Activated CD8-positive, alpha-beta T cell treated with anti-CD3 and anti-CD28 coated beads, Interleukin-2, amount 10 ng/mL, durations not matched to agents 7 days and 5 days (primary cell): ENCODE results near the gene ELK4. TPM values are rescaled to one million over a fixed set of nuclear protein-coding genes. Genes with fewer than 3 reads are reported as not detected.

Source experiments
- ATAC-seq: fragments of 150-1000 bp; cut with Tn5 transposase; one replicate; pipeline ENCODE4 v1.10.0; 2021; ENCODE audit warnings: moderate library complexity
- CTCF ChIA-PET: fragments of 350-600 bp; sonication (Branson Sonifier 250); formaldehyde crosslinking; loops from one replicate; lab custom pipeline; 2021; ENCODE audit warnings: antibody characterized with exemption; lab: Charles Lee
- POLR2A ChIA-PET: fragments of 350-600 bp; sonication (Branson Sonifier 250); formaldehyde crosslinking; loops from one replicate; lab custom pipeline; 2021; ENCODE audit warnings: antibody characterized with exemption; lab: Charles Lee
- DNase-seq: peaks from one replicate; pipeline ENCODE4 v3.0.0-alpha.2; 2020
- H3K27ac Mint-ChIP-seq: one replicate; pipeline ENCODE4 v1.8.0; 2021; ENCODE audit warnings: mild to moderate bottlenecking, mixed read lengths
- H3K27me3 Mint-ChIP-seq: one replicate; pipeline ENCODE4 v1.8.0; 2021; ENCODE audit warnings: low read depth, mixed read lengths
- H3K36me3 Mint-ChIP-seq: one replicate; pipeline ENCODE4 v1.8.0; 2021; ENCODE audit warnings: low read depth, mixed read lengths
- H3K4me1 Mint-ChIP-seq: one replicate; pipeline ENCODE4 v1.8.0; 2021; ENCODE audit warnings: low read depth, mixed read lengths
- H3K4me3 Mint-ChIP-seq: one replicate; pipeline ENCODE4 v1.8.0; 2021; ENCODE audit warnings: mild to moderate bottlenecking, mixed read lengths
- H3K9me3 Mint-ChIP-seq: one replicate; pipeline ENCODE4 v1.8.0; 2022; ENCODE audit warnings: mixed read lengths; ENCODE audit not compliant: insufficient read depth
- total RNA-seq, 2 experiments: library from RNA; stranded (reverse); gene quantifications; one replicate each; pipeline ENCODE4 v1.2.3, GENCODE V29; 2021

Gene ELK4
- total RNA-seq, 2 experiments from 2014 or later: 95.2 to 97.5 TPM

DNA sequence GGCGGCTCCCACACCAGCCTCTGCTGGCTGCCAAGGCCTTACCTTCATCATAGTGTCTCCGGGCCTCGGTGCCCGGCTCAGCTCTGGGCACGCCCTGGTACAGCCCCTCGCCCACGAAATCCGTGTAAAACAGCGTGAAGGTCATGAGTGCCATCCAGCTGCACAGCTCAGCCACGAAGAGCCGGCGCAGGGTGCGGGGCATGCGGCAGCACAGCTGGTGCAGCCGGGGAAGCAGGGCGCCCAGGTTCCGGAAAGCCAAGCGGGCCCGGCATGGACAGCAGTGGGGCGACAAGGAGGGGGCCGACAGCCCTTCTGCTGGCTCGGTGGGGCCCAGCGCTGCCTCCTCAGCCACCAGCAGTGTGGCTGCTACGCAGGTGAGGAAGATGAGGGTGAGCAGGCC, 31.0 kb upstream of the ELK4 start:
- H3K4me1 Mint-ChIP-seq: peaks cover 8% of the 10 kb centered on the region
- H3K36me3 Mint-ChIP-seq: no peaks in the 10 kb centered on the region
- no peaks in the 10 kb centered on the region for H3K9me3 Mint-ChIP-seq
- ChIA-PET POLR2A (no interaction called here), CTCF (interaction anchor here (7.7 to 10.5 kb wide), 3 partner anchors 49 to 315 kb away, joined by 115 to 444 read pairs (median 231); no protein-coding TSS in a partner anchor)
- no peak overlapping the region for H3K27ac Mint-ChIP-seq
- no peak overlapping the region for H3K4me3 Mint-ChIP-seq
- no peaks in the 10 kb centered on the region for H3K27me3 Mint-ChIP-seq
- no peak for ATAC-seq
- DNase-seq: no peak

DNA sequence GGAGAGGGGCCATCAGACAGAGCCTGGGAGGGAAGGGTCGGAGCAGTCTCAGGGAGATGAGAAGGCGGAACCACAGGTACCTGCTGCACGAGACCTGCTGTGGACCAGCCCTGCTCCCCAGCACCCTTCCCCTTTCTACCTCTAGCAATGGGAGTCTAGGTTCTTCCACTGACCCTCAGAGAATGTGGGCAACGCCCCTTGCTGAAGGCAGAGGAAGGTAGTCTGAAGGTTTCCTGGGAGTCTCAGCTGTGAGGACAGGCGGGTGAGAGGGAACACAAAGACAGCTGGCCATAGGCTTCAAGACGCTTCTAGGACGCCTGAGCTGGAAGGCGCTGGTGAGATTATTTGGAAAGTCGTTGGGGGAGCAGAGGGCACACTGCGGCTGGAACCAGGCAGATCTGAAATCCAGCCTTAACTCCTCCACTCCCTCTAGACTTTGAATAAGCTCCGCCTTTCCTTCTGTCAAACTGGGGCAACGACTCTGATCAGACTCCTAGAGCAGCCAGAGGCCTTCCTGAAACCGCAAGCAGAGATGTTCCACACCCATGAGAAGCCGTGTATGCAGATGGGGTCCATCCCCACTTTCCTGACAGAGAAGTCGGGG, 30.4 kb upstream of the ELK4 start:
- Mint-ChIP-seq H3K4me3 (no peak overlapping the region), H3K27me3 (peaks cover 3% of the 10 kb centered on the region), H3K9me3 (no peaks in the 10 kb centered on the region), H3K4me1 (peaks cover 8% of the 10 kb centered on the region), H3K36me3 (no peaks in the 10 kb centered on the region), H3K27ac (no peak overlapping the region)
- ATAC-seq: no peak
- CTCF ChIA-PET: interaction anchor here (1.0 to 10.5 kb wide), 5 partner anchors 49 to 315 kb away, joined by 3 to 444 read pairs (median 115); no protein-coding TSS in a partner anchor
- no peak for DNase-seq
- POLR2A ChIA-PET: no interaction called here

DNA sequence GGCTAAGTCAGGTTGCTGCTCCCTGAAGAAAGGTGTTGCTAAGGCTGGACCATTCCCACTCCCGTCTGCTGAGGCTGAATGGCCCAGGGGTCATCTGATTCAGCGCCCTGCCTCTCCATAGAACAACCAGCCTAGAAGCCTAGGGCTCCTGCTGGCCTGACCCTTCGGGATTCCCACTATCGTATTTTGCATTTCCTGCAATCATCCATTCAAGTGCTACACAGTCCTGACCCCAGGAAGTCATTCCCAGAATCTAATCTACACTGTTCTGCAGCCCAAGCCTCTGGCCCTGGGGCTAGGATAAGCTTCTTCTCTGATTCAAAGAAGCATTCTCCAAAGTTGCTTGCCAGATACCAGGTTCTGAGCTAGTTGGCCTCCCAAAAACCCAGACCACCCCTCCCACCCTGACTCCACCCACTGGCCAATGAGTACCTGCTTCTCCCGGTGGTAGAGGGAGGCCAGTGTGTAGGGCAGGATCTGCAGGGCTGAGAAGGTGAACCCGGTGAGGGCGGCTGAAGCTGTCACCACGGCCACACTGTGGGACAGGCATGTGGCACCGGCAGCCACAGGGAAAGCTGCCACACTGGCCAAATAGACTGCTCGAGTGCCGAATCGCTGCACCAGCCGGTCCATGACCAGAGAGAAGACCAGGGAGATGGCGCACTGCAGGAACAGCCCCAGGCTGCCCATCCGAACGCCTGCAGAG, 29.8 kb upstream of the ELK4 start:
- Mint-ChIP-seq H3K27me3 (peaks cover 3% of the 10 kb centered on the region), H3K4me3 (no peak overlapping the region), H3K9me3 (no peaks in the 10 kb centered on the region), H3K36me3 (no peaks in the 10 kb centered on the region), H3K27ac (no peak overlapping the region), H3K4me1 (peaks cover 8% of the 10 kb centered on the region)
- ATAC-seq (no peak), DNase-seq (no peak)
- ChIA-PET POLR2A (no interaction called here), CTCF (interaction anchor here (1.0 to 10.5 kb wide), 8 partner anchors 8 to 316 kb away, joined by 3 to 444 read pairs (median 86); no protein-coding TSS in a partner anchor)

DNA sequence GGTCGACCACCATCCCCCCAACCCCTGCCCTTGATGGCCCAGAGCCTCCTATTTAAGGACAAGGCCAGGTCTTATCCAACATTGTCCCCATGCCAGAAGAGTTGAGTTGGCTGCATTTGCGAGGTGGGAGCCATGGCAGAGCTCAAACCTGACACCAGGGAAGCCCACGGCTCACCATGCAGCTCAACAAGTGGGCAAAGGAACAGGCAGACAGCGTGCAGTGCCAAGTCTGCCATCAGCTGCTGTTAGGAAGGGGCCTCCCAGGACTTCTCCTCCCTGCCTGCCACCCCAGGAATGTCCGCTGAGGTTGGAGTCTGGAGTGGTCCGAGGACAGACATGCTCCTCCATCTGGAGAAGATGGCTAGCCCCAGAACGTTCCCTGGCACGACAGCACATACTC, 28.6 kb upstream of the ELK4 start:
- ATAC-seq (no peak), DNase-seq (no peak)
- no peaks in the 10 kb centered on the region for H3K9me3 Mint-ChIP-seq
- H3K4me1 Mint-ChIP-seq: peaks cover 8% of the 10 kb centered on the region
- H3K27ac Mint-ChIP-seq: no peak overlapping the region
- H3K27me3 Mint-ChIP-seq: peaks cover 5% of the 10 kb centered on the region
- H3K4me3 Mint-ChIP-seq: no peak overlapping the region
- ChIA-PET CTCF (interaction anchor here (0.7 to 10.5 kb wide), 18 partner anchors 9 to 894 kb away, joined by 3 to 444 read pairs (median 40); partner anchors contain the start of genes ELK4 and RAB29), POLR2A (interaction anchor here (0.6 to 5.8 kb wide), 3 partner anchors 68 to 649 kb away, joined by 3 to 33 read pairs (median 4); no protein-coding TSS in a partner anchor)
- H3K36me3 Mint-ChIP-seq: no peaks in the 10 kb centered on the region

DNA sequence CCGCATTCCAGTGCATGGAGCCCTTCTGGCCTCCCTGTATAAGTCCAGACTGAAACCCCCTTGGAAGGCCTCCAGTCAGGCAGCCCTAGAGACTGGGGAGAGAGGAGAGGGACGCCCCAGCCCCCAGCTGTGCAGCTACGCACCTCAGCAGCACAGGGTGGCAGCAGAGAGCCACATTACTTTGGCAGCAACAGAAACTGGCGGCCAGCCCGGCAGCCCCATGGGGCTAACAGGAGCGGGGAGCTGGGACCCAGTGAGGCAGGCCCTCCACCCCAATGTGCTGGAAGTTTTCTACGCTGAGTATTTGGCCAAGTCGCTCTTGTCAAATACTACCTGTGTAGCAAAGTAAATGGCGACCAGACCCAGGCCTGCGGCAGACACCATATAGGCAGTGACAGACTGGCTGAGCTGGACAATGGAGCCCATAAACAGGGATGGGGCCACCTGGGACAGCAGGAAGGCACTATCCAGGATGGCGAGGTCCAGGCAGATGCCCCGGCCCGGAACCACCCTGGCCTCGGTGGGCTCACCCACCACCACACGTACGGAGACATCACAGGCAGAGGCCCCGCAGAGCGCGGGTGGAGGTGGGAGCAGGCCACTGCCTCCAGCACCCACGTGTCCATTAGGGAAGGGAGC, 27.3 kb upstream of the ELK4 start:
- peak; percentile 93 for ATAC-seq
- POLR2A ChIA-PET: interaction anchor here (0.6 to 5.8 kb wide), 6 partner anchors 13 to 1171 kb away, joined by 3 to 33 read pairs (median 3); partner anchors contain the start of gene ELK4
- H3K36me3 Mint-ChIP-seq: no peaks in the 10 kb centered on the region
- peaks cover 5% of the 10 kb centered on the region for H3K27me3 Mint-ChIP-seq
- H3K4me3 Mint-ChIP-seq: no peak overlapping the region
- no peaks in the 10 kb centered on the region for H3K4me1 Mint-ChIP-seq
- no peak overlapping the region for H3K27ac Mint-ChIP-seq
- no peaks in the 10 kb centered on the region for H3K9me3 Mint-ChIP-seq
- CTCF ChIA-PET: interaction anchor here (0.7 to 10.5 kb wide), 65 partner anchors 10 to 447 kb away, joined by 3 to 444 read pairs (median 7); partner anchors contain the start of genes ELK4, RAB29 and SLC45A3
- peak; percentile 82 for DNase-seq

DNA sequence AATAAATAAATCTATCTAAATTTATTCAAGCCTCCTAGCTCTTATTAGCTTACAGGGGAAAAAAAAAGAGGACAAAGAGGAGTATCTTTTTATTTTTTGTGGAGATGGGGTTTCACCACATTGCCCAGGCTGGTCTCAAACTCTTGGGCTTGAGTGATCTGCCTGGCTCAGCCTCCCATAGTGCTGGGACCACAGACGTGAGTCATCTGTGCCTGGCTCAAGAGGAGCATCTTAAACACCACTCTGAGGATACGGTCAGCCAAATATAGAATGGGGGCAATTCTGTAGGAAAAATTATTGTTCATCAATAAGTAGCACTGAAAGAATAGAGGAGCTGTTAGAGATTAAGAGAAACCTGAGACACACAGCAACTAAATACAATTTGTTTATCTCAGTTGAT, 24.4 kb upstream of the ELK4 start:
- no peak for ATAC-seq
- Mint-ChIP-seq H3K4me1 (no peaks in the 10 kb centered on the region), H3K27me3 (peaks cover 5% of the 10 kb centered on the region), H3K36me3 (no peaks in the 10 kb centered on the region), H3K27ac (no peak overlapping the region), H3K4me3 (no peak overlapping the region), H3K9me3 (no peaks in the 10 kb centered on the region)
- no peak for DNase-seq
- ChIA-PET POLR2A (interaction anchor here (1.0 to 5.8 kb wide), 2 partner anchors 24 to 64 kb away, joined by 3 to 33 read pairs; partner anchors contain the start of gene ELK4), CTCF (interaction anchor here (0.8 to 10.5 kb wide), 20 partner anchors 11 to 321 kb away, joined by 3 to 444 read pairs (median 30); partner anchors contain the start of genes ELK4 and RAB29)

DNA sequence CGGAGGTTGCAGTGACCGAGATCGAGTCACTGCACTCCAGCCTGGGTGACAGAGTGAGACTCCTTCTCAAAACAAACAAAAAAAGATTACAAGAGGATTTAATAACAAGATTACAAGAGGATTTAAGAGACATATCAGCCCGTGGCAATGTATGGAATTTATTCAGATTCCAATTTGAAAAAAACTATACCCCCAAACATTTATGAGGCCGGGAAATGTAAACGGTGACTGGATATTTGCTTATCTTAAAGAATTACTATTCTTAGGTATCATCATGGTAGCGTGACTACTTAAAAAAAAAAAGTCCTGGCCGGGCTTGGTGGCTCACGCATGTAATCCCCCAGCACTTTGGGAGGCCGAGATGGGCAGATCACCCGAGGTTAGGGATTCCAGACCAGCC, 21.2 kb upstream of the ELK4 start:
- no peak for ATAC-seq
- Mint-ChIP-seq H3K4me3 (no peak overlapping the region), H3K27ac (no peak overlapping the region), H3K27me3 (peaks cover 5% of the 10 kb centered on the region), H3K36me3 (no peaks in the 10 kb centered on the region), H3K9me3 (no peaks in the 10 kb centered on the region), H3K4me1 (no peaks in the 10 kb centered on the region)
- DNase-seq: no peak
- CTCF ChIA-PET: interaction anchor here (1.1 to 10.5 kb wide), 2 partner anchors 21 to 61 kb away, joined by 3 to 444 read pairs; no protein-coding TSS in a partner anchor
- POLR2A ChIA-PET: interaction anchor here (0.6 kb wide), 1 partner anchor 39 kb away, joined by 3 read pairs; no protein-coding TSS in a partner anchor

DNA sequence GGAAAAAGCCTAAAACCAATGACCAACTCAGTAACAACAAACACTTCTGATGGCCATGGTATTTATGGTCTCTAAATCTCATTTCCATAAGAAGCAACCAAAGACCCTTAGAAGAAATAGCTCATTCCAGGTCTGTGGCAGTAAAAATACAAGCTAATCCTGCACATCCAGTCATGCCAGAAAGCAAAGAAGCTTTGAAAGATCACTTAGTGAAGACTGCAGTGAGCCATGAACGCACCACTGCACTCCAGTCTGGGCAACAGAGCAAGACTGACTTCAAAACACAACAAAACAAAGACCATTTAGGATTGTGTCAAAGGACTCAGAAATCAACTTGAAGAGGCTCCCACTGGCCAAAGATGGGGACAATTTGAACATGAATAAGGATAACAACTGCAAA, 18.4 kb upstream of the ELK4 start:
- DNase-seq (no peak), ATAC-seq (no peak)
- ChIA-PET POLR2A (no interaction called here), CTCF (interaction anchor here (0.7 to 3.2 kb wide), 6 partner anchors 8 to 126 kb away, joined by 3 to 23 read pairs (median 4); no protein-coding TSS in a partner anchor)
- Mint-ChIP-seq H3K36me3 (no peaks in the 10 kb centered on the region), H3K27me3 (peaks cover 4% of the 10 kb centered on the region), H3K27ac (no peak overlapping the region), H3K4me3 (no peak overlapping the region), H3K9me3 (no peaks in the 10 kb centered on the region), H3K4me1 (no peaks in the 10 kb centered on the region)

DNA sequence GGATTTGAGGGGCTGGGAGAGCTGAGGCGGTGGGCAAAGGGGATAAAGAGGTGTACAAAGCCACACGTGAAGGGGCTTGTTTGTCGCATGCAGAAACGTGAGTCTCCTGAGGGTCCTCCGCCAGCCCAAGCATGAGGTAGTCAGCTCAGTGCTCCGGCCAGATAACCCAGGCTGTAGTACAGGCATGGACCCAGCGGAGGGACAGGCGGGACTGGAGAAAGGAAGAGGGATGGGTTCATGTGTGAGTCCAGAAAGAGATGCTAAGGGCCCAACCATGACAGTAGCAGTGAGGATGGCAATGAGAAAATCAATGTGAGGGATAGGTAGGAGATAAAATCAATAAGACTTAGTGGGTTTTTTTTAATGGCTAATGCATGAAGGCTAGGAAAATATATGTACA, 13.7 kb upstream of the ELK4 start:
- H3K4me3 Mint-ChIP-seq: no peak overlapping the region
- DNase-seq: no peak
- peaks cover 7% of the 10 kb centered on the region for H3K27me3 Mint-ChIP-seq
- ChIA-PET CTCF (interaction anchor here (1.6 to 3.4 kb wide), 3 partner anchors 12 to 117 kb away, joined by 3 to 34 read pairs (median 19); no protein-coding TSS in a partner anchor), POLR2A (interaction anchor here (0.8 to 1.5 kb wide), 2 partner anchors 44 to 53 kb away, joined by 3 read pairs; no protein-coding TSS in a partner anchor)
- H3K27ac Mint-ChIP-seq: no peak overlapping the region
- no peaks in the 10 kb centered on the region for H3K36me3 Mint-ChIP-seq
- no peaks in the 10 kb centered on the region for H3K9me3 Mint-ChIP-seq
- no peaks in the 10 kb centered on the region for H3K4me1 Mint-ChIP-seq
- ATAC-seq: no peak

DNA sequence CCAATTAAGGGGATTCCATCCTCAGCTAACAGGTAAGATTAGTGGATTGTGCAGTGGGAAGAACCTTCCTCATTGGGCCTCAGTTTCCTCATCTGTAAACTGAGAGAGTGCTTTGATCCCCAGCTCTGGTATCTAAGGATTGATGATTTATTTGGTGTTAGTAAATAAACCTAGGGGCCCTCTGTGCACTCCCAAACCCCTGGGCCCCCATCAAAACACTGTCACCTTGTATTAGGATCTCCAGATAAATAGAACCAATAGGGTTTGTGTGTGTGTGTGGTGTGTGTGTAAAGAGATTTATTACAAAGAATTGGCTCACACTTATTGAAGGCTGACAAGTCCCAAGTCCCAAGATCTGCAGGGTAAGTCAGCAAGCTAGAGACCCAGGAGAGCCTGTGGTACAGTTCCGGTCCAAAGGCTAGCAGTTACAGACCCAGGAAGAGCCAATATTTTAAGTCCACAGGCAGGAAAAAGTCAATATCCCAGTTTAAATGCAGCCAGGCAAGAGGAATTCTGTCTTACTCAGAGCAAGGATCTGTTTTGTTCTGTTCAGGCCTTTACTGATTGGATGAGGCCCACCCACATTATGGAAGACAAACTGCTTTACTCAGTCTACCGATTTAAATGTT, 11.0 kb upstream of the ELK4 start:
- ATAC-seq: no peak
- H3K27ac Mint-ChIP-seq: no peak overlapping the region
- DNase-seq: no peak
- no peaks in the 10 kb centered on the region for H3K9me3 Mint-ChIP-seq
- H3K4me3 Mint-ChIP-seq: no peak overlapping the region
- H3K36me3 Mint-ChIP-seq: no peaks in the 10 kb centered on the region
- ChIA-PET CTCF (interaction anchor here (1.3 to 4.3 kb wide), 4 partner anchors 10 to 114 kb away, joined by 4 to 19 read pairs (median 10); partner anchors contain the start of gene ELK4), POLR2A (no interaction called here)
- H3K27me3 Mint-ChIP-seq: peaks cover 22% of the 10 kb centered on the region
- no peaks in the 10 kb centered on the region for H3K4me1 Mint-ChIP-seq

DNA sequence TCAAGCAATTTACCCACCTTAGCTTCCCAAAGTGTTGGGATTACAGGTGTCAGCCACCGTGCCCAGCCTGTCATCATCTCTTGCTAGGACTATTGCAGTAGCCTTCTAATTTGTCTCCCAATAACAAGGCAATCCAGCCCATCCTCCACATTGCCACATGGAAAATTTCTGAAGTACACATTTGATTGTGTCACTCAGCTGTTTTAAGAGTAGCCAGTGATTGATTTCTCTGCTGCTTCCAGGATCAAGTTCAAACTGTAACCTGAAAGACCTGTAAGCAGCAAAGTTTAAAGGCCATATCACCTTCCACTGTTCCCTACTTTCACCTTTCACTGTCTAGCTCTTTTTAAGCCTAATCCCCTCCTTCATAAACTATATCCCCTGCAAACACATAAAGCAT, 7.8 kb upstream of the ELK4 start:
- H3K4me1 Mint-ChIP-seq: peaks cover 5% of the 10 kb centered on the region
- no peak overlapping the region for H3K4me3 Mint-ChIP-seq
- H3K9me3 Mint-ChIP-seq: no peaks in the 10 kb centered on the region
- ATAC-seq (no peak), DNase-seq (no peak)
- H3K27me3 Mint-ChIP-seq: peaks cover 21% of the 10 kb centered on the region
- CTCF ChIA-PET: interaction anchor here (0.6 to 3.2 kb wide), 3 partner anchors 18 to 71 kb away, joined by 3 to 25 read pairs (median 14); no protein-coding TSS in a partner anchor
- POLR2A ChIA-PET: no interaction called here
- H3K27ac Mint-ChIP-seq: no peak overlapping the region
- H3K36me3 Mint-ChIP-seq: no peaks in the 10 kb centered on the region
